H1 (cell line): ENCODE measurements around the gene CKAP4. TPM values are rescaled to one million over a fixed set of nuclear protein-coding genes. Genes with fewer than 3 reads are reported as not detected.

ENCODE experiments used
- CTCF ChIA-PET: fragments of 300-600 bp; sonication (Branson Sonifier 250); formaldehyde crosslinking; loops from one replicate; lab custom pipeline; 2021; ENCODE audit not compliant: partially characterized antibody; lab: Charles Lee
- POLR2A ChIA-PET: fragments of 300-600 bp; sonication (Branson Sonifier 250); formaldehyde crosslinking; loops from one replicate; lab custom pipeline; 2021; ENCODE audit warnings: inconsistent platforms; ENCODE audit not compliant: partially characterized antibody; lab: Charles Lee
- DNase-seq, 2 experiments: peaks; one replicate each; pipeline versions ENCODE4 v3.0.0 to v3.0.0-alpha.2; 2010 to 2022; ENCODE audit warnings: low spot score in 2 of 2, low read depth in 1 of 2, mixed read lengths in 1 of 2
- FAIRE-seq: peaks from 2 replicates; lab custom pipeline; 2011; peaks lifted over from hg19 to GRCh38; lab: Jason Lieb, UNC
- H2AFZ ChIP-seq: 2 replicates; pipeline ENCODE4 v1.8.1; 2012; ENCODE audit warnings: low read length, inconsistent platforms
- H2AK5ac ChIP-seq: 2 replicates; pipeline ENCODE4 v1.6.1; 2013; ENCODE audit warnings: low read depth, low read length
- H2BK120ac ChIP-seq: replicated peaks from 2 replicates; pipeline ENCODE3; 2013; ENCODE audit warnings: low read depth, low read length, inconsistent platforms
- H2BK12ac ChIP-seq: 2 replicates; pipeline ENCODE4 v1.6.1; 2013; ENCODE audit warnings: low read depth, low read length
- H2BK15ac ChIP-seq: 2 replicates; pipeline ENCODE4 v1.6.1; 2013; ENCODE audit warnings: low read length
- H2BK20ac ChIP-seq: 2 replicates; pipeline ENCODE4 v1.6.1; 2013; ENCODE audit warnings: low read length
- H2BK5ac ChIP-seq: 2 replicates; pipeline ENCODE4 v1.6.1; 2013; ENCODE audit warnings: low read depth, low read length
- H3K14ac ChIP-seq: 2 replicates; pipeline ENCODE4 v1.6.1; 2013; ENCODE audit warnings: inconsistent platforms; ENCODE audit not compliant: insufficient read length
- H3K18ac ChIP-seq: 2 replicates; pipeline ENCODE4 v1.6.1; 2013; ENCODE audit warnings: low read length; ENCODE audit errors: extremely low read depth
- H3K23ac ChIP-seq: 2 replicates; pipeline ENCODE4 v1.6.1; 2013; ENCODE audit warnings: inconsistent platforms; ENCODE audit not compliant: insufficient read length
- H3K23me2 ChIP-seq: 2 replicates; pipeline ENCODE4 v1.6.1; 2013; ENCODE audit warnings: low read depth, low read length
- H3K27ac ChIP-seq: 2 replicates; pipeline ENCODE4 v1.6.1; 2011; ENCODE audit warnings: low read depth, low read length, inconsistent platforms
- H3K27me3 ChIP-seq, 4 experiments: replicated peaks in 1 of 4; 1 replicate in 1 of 4; 2 replicates in 3 of 4; pipeline versions ENCODE4 v1.6.1 to v1.8.1; 2011 to 2013; ENCODE audit warnings: low read length in 3 of 4, mild to moderate bottlenecking in 3 of 4, inconsistent platforms in 2 of 4, mixed read lengths in 2 of 4, moderate library complexity in 1 of 4; ENCODE audit not compliant: control insufficient read depth in 3 of 4, insufficient read depth in 3 of 4; ENCODE audit errors: extremely low read depth in 1 of 4
- H3K36me3 ChIP-seq, 4 experiments: 2 replicates each; pipeline versions ENCODE4 v1.6.1 to v1.8.1; 2011 to 2013; ENCODE audit warnings: mild to moderate bottlenecking in 4 of 4, low read length in 3 of 4, moderate library complexity in 2 of 4, control low read depth in 1 of 4, inconsistent platforms in 1 of 4; ENCODE audit not compliant: insufficient read depth in 4 of 4, control insufficient read depth in 2 of 4
- H3K4ac ChIP-seq: replicated peaks from 2 replicates; pipeline ENCODE3; 2013; ENCODE audit warnings: low read length, low read depth, mixed read lengths, inconsistent platforms; ENCODE audit not compliant: insufficient read length
- H3K4me1 ChIP-seq, 4 experiments: replicated peaks in 1 of 4; 1 replicate in 1 of 4; 2 replicates in 3 of 4; pipeline versions ENCODE4 v1.6.1 to v1.8.1; 2011 to 2013; ENCODE audit warnings: low read length in 3 of 4, inconsistent platforms in 2 of 4, mixed read lengths in 1 of 4; ENCODE audit not compliant: insufficient read depth in 4 of 4, control insufficient read depth in 3 of 4
- H3K4me2 ChIP-seq, 2 experiments: 2 replicates each; pipeline versions ENCODE4 v1.6.1 to v1.8.1; 2011 to 2013; ENCODE audit warnings: low read depth in 2 of 2, low read length in 2 of 2, control low read depth in 1 of 2, inconsistent platforms in 1 of 2, mild to moderate bottlenecking in 1 of 2; ENCODE audit not compliant: insufficient read depth in 1 of 2
- H3K4me3 ChIP-seq, 4 experiments: fragments of 200-600, 300-600 bp in 1 of 4; sonication (generic), shearing (Covaris generic), sonication (Bioruptor Twin) in 1 of 4; 2 replicates each; pipeline versions ENCODE4 v1.5.1 to v1.8.1; 2011 to 2016; ENCODE audit warnings: low read length in 4 of 4, low read depth in 3 of 4, control low read depth in 2 of 4, inconsistent platforms in 2 of 4, mild to moderate bottlenecking in 2 of 4, mixed read lengths in 1 of 4, moderate library complexity in 1 of 4; ENCODE audit not compliant: insufficient read depth in 2 of 4; ENCODE audit errors: extremely low read depth in 1 of 4
- H3K56ac ChIP-seq: replicated peaks from 2 replicates; pipeline ENCODE3; 2013; ENCODE audit warnings: low read depth, mild to moderate bottlenecking, mixed read lengths, low read length, inconsistent platforms; ENCODE audit not compliant: insufficient read length
- H3K79me1 ChIP-seq: 2 replicates; pipeline ENCODE4 v1.6.1; 2013; ENCODE audit warnings: low read depth, low read length, control low read depth
- H3K79me2 ChIP-seq, 2 experiments: 2 replicates each; pipeline versions ENCODE4 v1.6.1 to v1.8.1; 2012 to 2013; ENCODE audit warnings: low read length in 2 of 2, mild to moderate bottlenecking in 2 of 2, inconsistent platforms in 1 of 2; ENCODE audit not compliant: insufficient read depth in 2 of 2, control insufficient read depth in 1 of 2
- H3K9ac ChIP-seq, 4 experiments: replicated peaks in 1 of 4; 1 replicate in 1 of 4; 2 replicates in 3 of 4; pipeline versions ENCODE4 v1.6.1 to v1.8.1; 2011 to 2013; ENCODE audit warnings: low read depth in 3 of 4, low read length in 3 of 4, control low read depth in 2 of 4, mild to moderate bottlenecking in 2 of 4, moderate library complexity in 2 of 4, inconsistent platforms in 1 of 4; ENCODE audit errors: extremely low read depth in 1 of 4
- H3K9me3 ChIP-seq, 2 experiments: 2 replicates each; pipeline versions ENCODE4 v1.6.1 to v1.8.1; 2012 to 2013; ENCODE audit warnings: mild to moderate bottlenecking in 2 of 2, moderate library complexity in 2 of 2, control low read depth in 1 of 2, inconsistent platforms in 1 of 2, low read depth in 1 of 2, low read length in 1 of 2, mixed read lengths in 1 of 2; ENCODE audit not compliant: insufficient read depth in 2 of 2
- H4K20me1 ChIP-seq, 2 experiments: replicated peaks in 1 of 2; 2 replicates each; pipeline versions ENCODE3 to v1.8.1; 2011 to 2013; ENCODE audit warnings: inconsistent platforms in 2 of 2, low read length in 2 of 2, mild to moderate bottlenecking in 1 of 2; ENCODE audit not compliant: insufficient read depth in 2 of 2, control insufficient read depth in 1 of 2
- H4K5ac ChIP-seq: 2 replicates; pipeline ENCODE4 v1.6.1; 2013; ENCODE audit warnings: low read length, low read depth, mixed read lengths, inconsistent platforms; ENCODE audit not compliant: insufficient read length
- H4K8ac ChIP-seq: 2 replicates; pipeline ENCODE4 v1.8.0; 2013; ENCODE audit warnings: mild to moderate bottlenecking, moderate library complexity, low read length, inconsistent platforms; ENCODE audit not compliant: insufficient read depth; ENCODE audit errors: extremely low read depth
- H4K91ac ChIP-seq: replicated peaks from 2 replicates; pipeline ENCODE3; 2013; ENCODE audit warnings: low read length, mixed read lengths, inconsistent platforms; ENCODE audit not compliant: insufficient read length
- CBX5 ChIP-seq: fragments of 300-800, 300-1000 bp; sonication (generic); IDR thresholded peaks from 2 replicates; pipeline ENCODE4 v1.7.1; 2016; ENCODE audit warnings: antibody characterized with exemption, low read length, low read depth
- CHD1 ChIP-seq: IDR thresholded peaks from 2 replicates; pipeline ENCODE4 v1.6.1; 2012; ENCODE audit warnings: low read depth, low read length, improper control_type of control experiment
- GTF2F1 ChIP-seq: IDR thresholded peaks from 2 replicates; pipeline ENCODE4 v1.6.1; 2012; ENCODE audit warnings: low read depth, low read length, improper control_type of control experiment, borderline replicate concordance
- JUND ChIP-seq: IDR thresholded peaks from 2 replicates; pipeline ENCODE4 v1.6.1; 2011; ENCODE audit warnings: mild to moderate bottlenecking, improper control_type of control experiment, low read length
- RAD21 ChIP-seq, 2 experiments: IDR thresholded peaks in 1 of 2; conservative IDR thresholded peaks in 1 of 2; 2 replicates each; pipeline ENCODE4 v1.6.1; 2011; ENCODE audit warnings: low read depth in 2 of 2, low read length in 2 of 2, improper control_type of control experiment in 1 of 2, inconsistent platforms in 1 of 2, mild to moderate bottlenecking in 1 of 2, moderate library complexity in 1 of 2
- RFX5 ChIP-seq: IDR thresholded peaks from 2 replicates; pipeline ENCODE4 v1.6.1; 2011; ENCODE audit warnings: low read depth, low read length, improper control_type of control experiment, borderline replicate concordance
- RNF2 ChIP-seq: fragments of 200-900, 300-1000 bp; sonication (generic); IDR thresholded peaks from 2 replicates; pipeline ENCODE4 v1.7.1; 2016; ENCODE audit warnings: borderline replicate concordance, low read depth, mild to moderate bottlenecking, antibody characterized with exemption, low read length; ENCODE audit not compliant: poor library complexity, severe bottlenecking; ENCODE audit errors: missing control alignments
- SAP30 ChIP-seq: fragments of 300-600 bp; sonication (generic); IDR thresholded peaks from 2 replicates; pipeline ENCODE4 v1.7.1; 2012; ENCODE audit warnings: low read length, moderate library complexity, mild to moderate bottlenecking, inconsistent platforms; ENCODE audit not compliant: insufficient read depth, insufficient replicate concordance
- SP2 ChIP-seq: IDR thresholded peaks from 2 replicates; pipeline ENCODE4 v1.6.1; 2012; ENCODE audit warnings: mild to moderate bottlenecking, low read length, inconsistent platforms
- SUZ12 ChIP-seq: fragments of 200-600 bp; sonication (generic); IDR thresholded peaks from 2 replicates; pipeline ENCODE4 v1.6.1; 2012; ENCODE audit warnings: mild to moderate bottlenecking, inconsistent platforms, low read length, moderate library complexity, mixed read lengths
- TBP ChIP-seq: IDR thresholded peaks from 2 replicates; pipeline ENCODE4 v1.6.1; 2011; ENCODE audit warnings: low read depth, low read length, improper control_type of control experiment
- WGBS, 2 experiments: shearing (Covaris generic) in 1 of 2; methylation state at CpG; one replicate each; pipeline versions ENCODE4 v1.1.6 to v1.1.7; 2013 to 2015; ENCODE audit warnings: low lambda C conversion rate in 2 of 2, mixed read lengths in 2 of 2, inconsistent platforms in 1 of 2, low coverage in 1 of 2, missing lambda C conversion rate in 1 of 2; ENCODE audit not compliant: insufficient replicate concordance in 2 of 2, insufficient coverage in 1 of 2, insufficient read length in 1 of 2; ENCODE audit errors: extremely low coverage in 1 of 2, missing lambda C conversion rate in 1 of 2; 5-methylcytosine and 5-hydroxymethylcytosine counted together
- polyA plus RNA-seq, 7 experiments: library from polyadenylated mRNA; depleted of rRNA in 3 of 7; stranded (reverse) in 5 of 7; unstranded in 2 of 7; fragments of >200 nt in 5 of 7; fragments of 200-250 nt in 2 of 7; gene quantifications; 1 replicate in 5 of 7; 2 replicates in 1 of 7; 4 replicates in 1 of 7; pipeline versions ENCODE4 v1.2.1 to v1.2.3, GENCODE V29; 2011 to 2013; ENCODE audit warnings: missing spikeins in 2 of 7, mixed read lengths in 2 of 7
- total RNA-seq: library from RNA; stranded (reverse); fragmentation: NEBNext Ultra II Directional; extraction: Animal tissue kit (Norgen Biotek cat#: 25700); gene quantifications from 2 replicates; pipeline ENCODE4 v1.2.1, GENCODE V29; 2021
- TF ChIP-seq, protein P1 (sequence below): IDR thresholded peaks from 2 replicates; pipeline ENCODE4 v1.6.1; 2012; ENCODE audit warnings: inconsistent platforms

The CKAP4 gene
- total and polyA plus RNA-seq, 2 of the 8 experiments (the other 6 are each of a cell fraction or from before 2014, with no cell fraction given) = 35.8 to 80.7 TPM

DNA sequence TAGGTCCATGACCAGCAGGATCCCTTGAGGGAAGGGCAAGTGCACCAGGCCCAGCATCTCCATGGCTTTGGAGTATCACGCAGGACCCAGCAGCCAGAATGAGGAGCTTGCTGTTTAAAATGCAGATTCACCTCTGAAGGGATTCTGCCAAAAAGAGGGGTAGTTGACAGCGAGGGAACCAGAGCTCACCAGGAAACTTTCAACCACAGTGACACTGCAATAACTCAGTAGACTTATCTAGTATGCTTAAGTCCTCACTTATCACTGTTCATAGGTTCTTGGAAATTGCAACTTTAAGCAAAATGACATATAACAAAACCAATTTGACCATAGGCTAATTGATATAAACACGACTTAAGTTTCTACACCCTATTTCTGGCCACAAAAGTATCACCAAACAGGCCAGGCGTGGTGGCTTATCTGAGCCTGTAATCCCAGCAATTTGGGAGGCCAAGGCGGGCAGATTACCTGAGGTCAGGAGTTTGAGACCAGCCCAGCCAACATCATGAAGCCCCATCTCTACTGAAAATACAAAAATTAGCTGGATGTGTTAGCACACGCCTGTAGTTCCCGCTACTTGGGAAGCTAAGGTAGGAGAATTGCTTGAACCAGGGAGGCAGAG lies 21.4 kb upstream of the CKAP4 start:
- Histone ChIP-seq H3K56ac (no peak overlapping the region), H3K23ac (no peak overlapping the region), H2AFZ (no peak overlapping the region), H3K18ac (no peak overlapping the region), H2BK5ac (no peak overlapping the region), H3K27ac (no peak overlapping the region), H3K79me2 (no peaks in the 10 kb centered on the region), H4K8ac (no peak overlapping the region), H3K4me1 (no peaks in the 10 kb centered on the region), H3K23me2 (peaks cover 2% of the 10 kb centered on the region; the same call in 1 of the 2 replicates), H3K79me1 (no peaks in the 10 kb centered on the region; the same call in 1 of the 2 replicates), H2AK5ac (no peak overlapping the region), H2BK12ac (no peak overlapping the region), H3K4me3 (no peak overlapping the region), H3K14ac (no peak overlapping the region), H2BK120ac (no peak overlapping the region), H3K9me3 (no peaks in the 10 kb centered on the region), H3K9ac (no peak overlapping the region), H3K4me2 (no peak overlapping the region), H4K20me1 (no peaks in the 10 kb centered on the region), H4K91ac (no peak overlapping the region), H3K4ac (no peak overlapping the region), H3K36me3 (no peaks in the 10 kb centered on the region), H4K5ac (no peak overlapping the region), H3K27me3 (no peaks in the 10 kb centered on the region), H2BK20ac (no peak overlapping the region), H2BK15ac (no peak overlapping the region)
- CTCF ChIA-PET = interaction anchor here (0.7 to 2.3 kb wide), 4 partner anchors 10 to 46 kb away, joined by 4 to 13 read pairs (median 6); no protein-coding TSS in a partner anchor
- no peak for FAIRE-seq
- POLR2A ChIA-PET = interaction anchor here (0.8 to 1.2 kb wide), 2 partner anchors 9 to 15 kb away, joined by 3 read pairs; no protein-coding TSS in a partner anchor
- DNase-seq = no peak
- WGBS, 2 experiments = 87% methylated on average over 7 of the region's 7 CpGs; no CpG with 5 or more reads in 1 of the 2 experiments
- no peak for TF ChIP-seq SUZ12
- TF ChIP-seq JUND = no peak
- no peak for TF ChIP-seq CHD1
- TF ChIP-seq RFX5 = no peak
- TF ChIP-seq TBP = no peak
- no peak for TF ChIP-seq RAD21 (IDR thresholded peaks at IDR 0.05 in 1 of 2, conservative IDR thresholded peaks at IDR 0.05 in 1 of 2; ENCODE audit: low read depth in 2 of 2, low read length in 2 of 2)
- no peak for TF ChIP-seq SAP30
- no peak for TF ChIP-seq SP2
- TF ChIP-seq GTF2F1 = no peak
- TF ChIP-seq CBX5 = no peak
- no peak for TF ChIP-seq RNF2
- TF ChIP-seq, protein P1, sequence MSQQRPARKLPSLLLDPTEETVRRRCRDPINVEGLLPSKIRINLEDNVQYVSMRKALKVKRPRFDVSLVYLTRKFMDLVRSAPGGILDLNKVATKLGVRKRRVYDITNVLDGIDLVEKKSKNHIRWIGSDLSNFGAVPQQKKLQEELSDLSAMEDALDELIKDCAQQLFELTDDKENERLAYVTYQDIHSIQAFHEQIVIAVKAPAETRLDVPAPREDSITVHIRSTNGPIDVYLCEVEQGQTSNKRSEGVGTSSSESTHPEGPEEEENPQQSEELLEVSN = no peak
